AG09309 (cell line): ENCODE results near the gene CNGB1.
"Not testable (repeated sequence)": the region's sequence is repeated elsewhere in the genome, so short reads cannot be mapped to it uniquely, and the experiment has no call there.

Experiments
- DNase-seq: peaks from one replicate; pipeline ENCODE4 v3.0.0-alpha.2; 2010; ENCODE audit warnings: low read depth
- H3K4me3 ChIP-seq: 2 replicates; pipeline ENCODE4 v1.5.1; 2011; ENCODE audit warnings: mild to moderate bottlenecking, low read depth, low read length, moderate library complexity; ENCODE audit not compliant: control insufficient read depth
- TF ChIP-seq, protein P1 (sequence below): IDR thresholded peaks from 2 replicates; pipeline ENCODE4 v1.5.1; 2011; ENCODE audit warnings: mild to moderate bottlenecking, low read depth, low read length, inconsistent platforms; ENCODE audit not compliant: insufficient read depth, control insufficient read depth; ENCODE audit errors: missing control alignments

The CNGB1 gene

GRCh38 chr16:57855188-57855587 is 115.7 kb downstream of the CNGB1 start:
- no peak overlapping the region for H3K4me3 ChIP-seq
- DNase-seq = no peak
- TF ChIP-seq, protein P1, sequence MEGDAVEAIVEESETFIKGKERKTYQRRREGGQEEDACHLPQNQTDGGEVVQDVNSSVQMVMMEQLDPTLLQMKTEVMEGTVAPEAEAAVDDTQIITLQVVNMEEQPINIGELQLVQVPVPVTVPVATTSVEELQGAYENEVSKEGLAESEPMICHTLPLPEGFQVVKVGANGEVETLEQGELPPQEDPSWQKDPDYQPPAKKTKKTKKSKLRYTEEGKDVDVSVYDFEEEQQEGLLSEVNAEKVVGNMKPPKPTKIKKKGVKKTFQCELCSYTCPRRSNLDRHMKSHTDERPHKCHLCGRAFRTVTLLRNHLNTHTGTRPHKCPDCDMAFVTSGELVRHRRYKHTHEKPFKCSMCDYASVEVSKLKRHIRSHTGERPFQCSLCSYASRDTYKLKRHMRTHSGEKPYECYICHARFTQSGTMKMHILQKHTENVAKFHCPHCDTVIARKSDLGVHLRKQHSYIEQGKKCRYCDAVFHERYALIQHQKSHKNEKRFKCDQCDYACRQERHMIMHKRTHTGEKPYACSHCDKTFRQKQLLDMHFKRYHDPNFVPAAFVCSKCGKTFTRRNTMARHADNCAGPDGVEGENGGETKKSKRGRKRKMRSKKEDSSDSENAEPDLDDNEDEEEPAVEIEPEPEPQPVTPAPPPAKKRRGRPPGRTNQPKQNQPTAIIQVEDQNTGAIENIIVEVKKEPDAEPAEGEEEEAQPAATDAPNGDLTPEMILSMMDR = no peak

DNA sequence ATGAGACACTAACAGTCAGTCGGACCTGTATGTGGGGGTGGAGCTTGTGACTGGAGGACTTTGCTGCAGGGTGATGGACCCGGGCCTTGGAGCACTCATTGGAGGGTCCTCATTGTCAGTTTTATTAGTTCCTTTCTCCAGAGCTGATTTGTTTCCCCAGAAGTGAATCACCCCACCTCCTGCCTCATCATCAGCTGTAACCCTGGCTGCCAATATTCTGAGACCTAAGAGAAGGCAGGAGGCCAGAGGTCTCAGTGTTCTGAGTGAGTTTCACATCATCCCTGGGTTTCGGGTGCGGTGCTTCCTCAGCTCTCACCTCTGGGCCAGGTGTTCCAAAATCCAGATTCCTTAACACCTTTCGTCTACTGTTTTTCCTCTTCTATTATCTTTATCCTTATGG is 118.7 kb downstream of the CNGB1 start:
- TF ChIP-seq, protein P1 = no peak
- H3K4me3 ChIP-seq = no peak overlapping the region

DNA sequence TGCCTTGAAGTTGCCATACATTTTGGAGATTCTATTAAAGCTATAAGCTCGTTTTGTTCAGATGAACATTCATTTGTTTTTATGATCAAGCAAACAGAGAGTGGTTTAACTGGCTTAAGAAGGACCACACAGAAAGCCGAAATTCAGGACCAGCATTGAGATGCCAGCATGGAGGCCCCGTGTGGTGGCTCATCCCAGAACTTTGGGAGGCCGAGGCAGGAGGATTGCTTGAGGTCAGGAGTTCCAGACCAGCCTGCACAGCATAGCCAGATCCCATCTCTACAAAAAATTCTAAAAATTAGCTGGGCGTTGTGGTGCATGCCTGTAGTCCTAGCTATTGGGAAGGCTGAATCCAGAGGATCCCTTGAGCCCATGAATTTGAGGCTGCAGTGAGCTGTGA is 122.7 kb downstream of the CNGB1 start:
- H3K4me3 ChIP-seq = no peak overlapping the region
- no peak for DNase-seq
- TF ChIP-seq, protein P1 = no peak

More for the DNA sequence above, 118.7 kb downstream of the CNGB1 start:
- no peak for DNase-seq

DNA sequence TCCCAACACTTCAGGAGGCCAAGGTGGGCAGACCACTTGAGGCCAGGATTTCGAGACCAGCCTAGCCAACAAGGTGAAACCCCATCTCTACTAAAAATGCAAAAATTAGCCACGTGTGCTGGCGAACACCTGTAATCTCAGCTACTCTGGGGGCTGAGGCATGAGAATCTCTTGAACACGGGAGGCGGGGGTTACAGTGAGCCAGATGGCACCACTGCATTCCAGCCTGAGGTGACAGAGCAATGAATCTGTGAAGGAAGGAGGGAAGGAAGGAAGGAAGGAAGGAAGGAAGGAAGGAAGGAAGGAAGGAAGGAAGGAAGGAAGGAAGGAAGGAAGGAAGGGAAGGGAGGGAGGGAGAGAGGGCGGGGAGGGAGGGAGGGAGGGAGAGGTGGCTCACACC is 124.0 kb downstream of the CNGB1 start:
- not testable (repeated sequence) for DNase-seq, H3K4me3 ChIP-seq

DNA sequence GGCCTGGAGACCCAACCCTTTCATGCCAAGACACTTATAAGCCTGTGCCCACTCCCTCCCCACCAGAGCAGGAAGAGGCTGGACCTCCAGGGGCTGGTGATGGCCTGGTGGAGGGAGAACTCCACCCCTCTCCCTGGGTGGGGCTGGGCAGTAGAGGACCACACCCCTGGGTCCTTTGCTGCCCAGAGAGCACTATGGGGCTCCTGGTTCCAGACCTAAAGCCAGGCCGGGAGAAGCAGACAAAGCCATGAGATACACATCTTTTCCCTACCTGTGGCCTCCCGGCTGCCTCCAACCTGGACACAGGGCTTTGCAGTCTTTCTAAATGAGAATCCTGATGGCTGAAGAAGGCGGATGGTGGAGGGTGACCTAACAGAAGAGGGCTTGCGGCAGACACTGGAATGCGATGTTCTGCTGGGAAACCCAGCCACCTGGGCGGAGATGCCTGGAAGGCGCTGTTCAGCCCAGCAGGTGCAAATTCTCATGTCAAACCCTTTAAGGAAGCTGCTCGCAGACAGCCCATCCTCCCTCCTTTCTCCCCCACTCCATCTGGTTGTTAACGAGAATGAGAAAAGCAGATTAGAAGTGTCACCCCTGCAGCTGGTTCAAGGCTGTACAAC is 124.7 kb downstream of the CNGB1 start:
- TF ChIP-seq, protein P1 = no peak
- DNase-seq = no peak
- no peak overlapping the region for H3K4me3 ChIP-seq

DNA sequence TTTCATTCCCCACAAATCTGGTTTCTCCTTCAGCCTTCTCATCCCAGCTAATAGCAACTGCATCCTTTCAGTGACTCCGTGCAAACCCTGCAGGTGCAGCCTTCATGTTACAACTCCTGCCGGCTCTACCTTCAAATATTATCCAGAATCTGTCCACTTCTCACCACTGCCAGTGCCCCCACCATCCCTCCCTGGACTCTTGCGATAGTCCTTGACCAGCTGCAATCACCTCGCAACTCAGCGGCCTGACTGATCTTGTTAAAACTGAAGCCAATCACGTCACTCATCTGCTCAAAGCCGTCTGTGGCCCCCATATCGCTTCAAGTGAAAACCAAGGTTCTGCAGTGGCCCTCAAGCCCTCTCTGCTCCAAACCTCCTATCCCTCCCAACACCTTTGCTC is 125.8 kb downstream of the CNGB1 start:
- no peak for DNase-seq
- TF ChIP-seq, protein P1 = no peak
- no peak overlapping the region for H3K4me3 ChIP-seq

- TF ChIP-seq, protein P1 = no peak
- H3K4me3 ChIP-seq = no peak overlapping the region
- DNase-seq = no peak
Measured at GRCh38 chr16:57844416-57845030, 126.4 kb downstream of the CNGB1 start.
